Measurements from ENCODE around the gene ROS1.
"Not testable (repeated sequence)": the region's sequence is repeated elsewhere in the genome, so short reads cannot be mapped to it uniquely, and the experiment has no call there.

Gene ROS1

GRCh38 chr6:117425431-117426153, at the start of gene ROS1:
TSS of gene ROS1 (minus strand) at chr6:117425942. CDS start at chr6:117425656, 286 bp downstream.
- no peak for DNase-seq (ENCODE audit: low read depth)

DNA sequence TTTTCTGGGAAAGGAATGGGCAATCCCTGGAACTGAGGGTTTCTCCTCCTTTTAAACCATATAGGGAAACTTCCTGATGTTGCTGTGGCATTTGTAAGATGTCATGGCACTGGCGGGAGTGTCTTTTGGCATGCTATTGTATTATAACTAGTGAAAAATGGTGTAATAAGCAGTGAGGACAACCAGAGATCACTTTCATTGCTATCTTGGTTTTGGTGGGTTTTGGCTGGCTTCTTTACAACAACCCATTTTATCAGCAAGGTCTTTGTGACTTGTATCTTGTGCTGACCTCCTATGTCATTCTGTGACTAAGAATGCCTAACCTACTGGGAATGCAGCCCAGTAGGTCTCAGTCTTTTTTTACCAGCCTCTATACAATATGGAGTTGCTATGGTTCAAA, 47.7 kb upstream of the ROS1 start:
- DNase-seq (ENCODE audit: low read depth) = no peak

- no peak for DNase-seq (ENCODE audit: low read depth)
These were observed 46.9 kb upstream of the ROS1 start for GRCh38 chr6:117472667-117473066.

DNA sequence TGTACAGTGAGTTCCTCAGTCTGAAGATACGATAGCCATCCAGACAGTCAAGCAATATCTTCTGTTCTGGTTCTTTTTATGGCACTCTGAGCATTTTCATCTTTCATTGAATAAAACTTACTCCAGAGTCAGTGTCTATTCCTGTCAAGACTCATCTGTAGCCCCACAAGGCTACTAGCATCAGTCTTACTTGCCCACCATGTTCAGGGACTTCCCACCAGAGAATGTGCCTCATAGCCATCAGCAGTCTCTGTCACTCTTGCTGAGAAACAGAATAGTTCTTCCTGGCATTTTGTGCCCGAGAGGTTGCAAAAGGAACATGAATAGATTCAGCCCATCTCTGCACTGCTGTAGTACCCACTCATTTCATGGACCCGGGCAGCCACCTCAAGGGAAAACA, 44.0 kb upstream of the ROS1 start:
- no peak for DNase-seq (ENCODE audit: low read depth)

DNA sequence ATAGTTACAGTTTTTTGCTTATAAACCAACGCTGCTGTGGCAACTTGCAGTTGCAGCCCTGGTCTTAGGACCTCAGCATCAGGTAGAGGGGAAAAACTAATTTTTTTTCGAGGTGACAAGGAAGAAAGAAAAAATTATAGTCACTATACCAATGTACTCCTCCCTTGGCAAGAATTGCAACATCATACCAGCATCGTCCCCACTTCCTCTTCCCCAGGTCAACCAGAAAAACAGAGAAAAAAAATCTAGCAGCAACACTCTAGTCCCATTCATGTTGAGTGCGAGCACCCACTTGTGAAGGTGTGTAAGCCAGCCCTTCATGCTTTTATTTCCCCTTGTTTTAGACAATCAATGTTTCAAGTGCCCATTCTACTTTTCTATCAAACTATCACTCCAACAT, 43.6 kb upstream of the ROS1 start:
- DNase-seq (ENCODE audit: low read depth) = no peak

- DNase-seq (ENCODE audit: low read depth) = not testable (repeated sequence)
These were observed 42.8 kb upstream of the ROS1 start for GRCh38 chr6:117468527-117468926.

- DNase-seq (ENCODE audit: low read depth) = no peak
These were observed 42.1 kb upstream of the ROS1 start for GRCh38 chr6:117467876-117468275.

DNA sequence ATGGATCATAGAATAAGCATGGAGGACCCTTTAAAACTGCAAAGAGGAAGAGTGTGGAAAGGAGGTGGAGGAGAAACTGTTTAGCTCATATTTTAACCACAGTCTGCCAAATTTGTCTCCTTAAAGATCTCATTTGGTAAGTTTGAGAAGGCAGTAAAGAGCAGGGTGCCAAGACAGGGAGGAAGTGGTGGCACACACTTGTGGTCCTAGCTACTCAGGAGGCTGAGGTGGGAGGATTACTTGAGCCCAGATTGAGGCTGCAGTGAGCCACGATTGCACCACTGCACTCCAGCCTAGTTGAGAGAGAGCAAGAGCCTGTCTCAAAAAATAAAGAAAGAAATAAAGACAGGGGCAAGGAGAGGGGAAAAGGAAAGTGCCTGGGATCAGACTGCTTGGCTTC, 39.9 kb upstream of the ROS1 start:
- DNase-seq (ENCODE audit: low read depth) = no peak

DNA sequence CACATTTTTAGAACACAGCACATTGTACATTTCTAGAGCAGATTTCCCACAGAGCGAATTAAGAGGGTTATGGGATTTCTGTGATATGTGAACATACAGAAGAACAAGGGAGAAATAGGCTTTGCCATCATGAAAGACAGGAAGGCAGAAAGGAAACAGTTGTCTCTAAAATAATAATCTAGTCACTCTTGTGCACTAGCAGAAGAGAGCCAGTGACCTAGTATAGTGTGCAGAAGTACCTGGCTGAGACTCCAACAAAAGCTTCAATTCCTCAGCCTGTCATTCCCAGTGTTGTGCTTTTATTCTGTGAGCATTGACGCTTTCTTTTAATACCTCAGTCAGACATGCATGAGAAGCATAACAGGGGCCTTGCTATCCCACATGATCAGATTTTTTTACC, 39.0 kb upstream of the ROS1 start:
- no peak for DNase-seq (ENCODE audit: low read depth)

DNA sequence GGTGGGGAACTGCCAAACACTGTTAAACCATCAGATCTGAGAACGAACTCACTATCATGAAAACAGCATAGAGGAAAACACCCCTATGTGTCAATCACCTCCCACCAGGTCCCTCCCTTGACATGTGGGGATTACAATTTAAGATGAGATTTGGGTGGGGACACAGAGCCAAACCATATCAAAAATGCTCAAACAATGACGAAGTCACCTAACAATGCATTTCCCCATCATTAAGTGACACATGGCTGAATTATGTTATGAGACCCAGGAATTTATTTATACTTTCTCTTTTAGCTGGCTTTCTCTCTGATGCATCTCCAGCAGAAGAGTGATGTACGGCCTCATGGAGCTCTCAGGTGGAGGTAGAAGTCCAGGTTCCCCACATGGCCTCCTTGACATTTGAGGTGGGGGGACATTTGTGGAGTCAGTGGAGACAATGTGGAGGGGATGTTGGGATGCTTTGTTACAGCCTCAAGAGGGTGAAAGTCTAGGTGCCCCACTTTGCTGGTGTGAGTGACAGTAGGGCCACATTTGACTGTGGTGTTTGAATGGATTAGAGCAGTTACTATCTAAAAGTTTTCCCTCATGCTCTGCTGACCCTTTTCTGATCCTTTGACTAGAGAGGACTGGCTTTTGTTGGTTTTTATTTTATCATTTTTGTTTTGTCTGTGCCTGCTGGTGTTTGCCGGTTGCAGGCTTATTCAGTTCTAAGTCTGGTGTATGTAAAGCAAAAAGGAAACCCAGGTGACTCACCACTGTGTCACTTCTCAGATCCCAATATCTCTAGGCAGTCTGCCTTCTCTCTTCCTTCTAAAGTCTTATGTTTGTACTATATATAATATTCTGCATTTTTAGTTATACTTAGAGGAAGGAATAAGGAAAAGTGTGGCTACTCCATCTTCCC, 38.3 kb upstream of the ROS1 start:
- DNase-seq (ENCODE audit: low read depth) = no peak

DNA sequence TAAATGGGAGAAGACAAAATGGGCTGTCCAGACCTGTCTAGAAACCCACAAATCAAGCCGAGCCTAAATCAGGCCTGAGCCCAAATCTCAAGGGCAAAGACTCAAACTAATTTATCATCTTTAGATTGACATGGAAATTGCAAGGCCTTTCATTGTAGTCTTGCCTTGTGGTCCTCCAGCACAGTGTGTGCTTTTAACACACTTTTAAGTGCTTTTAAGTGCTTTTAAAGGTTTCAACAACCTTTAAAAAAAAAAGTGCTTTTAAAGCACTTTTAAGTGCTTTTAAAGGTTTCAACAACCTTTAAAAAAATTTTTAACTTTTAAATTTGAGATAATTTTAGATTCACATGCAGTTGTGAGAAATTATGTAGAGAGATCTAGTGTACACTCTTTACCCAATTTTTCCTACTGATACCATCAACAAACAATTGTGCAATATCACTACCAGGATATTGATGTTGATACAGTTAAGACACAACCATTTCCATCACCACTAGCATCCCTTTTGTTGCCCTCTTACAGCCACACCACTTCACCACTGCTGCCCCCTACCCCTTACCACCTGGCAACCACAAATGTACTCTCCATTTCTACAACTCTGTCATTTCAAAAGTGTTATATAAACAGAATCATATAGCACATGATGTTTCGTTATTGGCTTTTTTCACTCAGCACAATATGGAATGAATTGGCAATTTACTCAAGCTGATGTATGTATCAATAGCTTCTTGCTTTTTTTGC, 33.6 kb upstream of the ROS1 start:
- DNase-seq (ENCODE audit: low read depth) = no peak

DNA sequence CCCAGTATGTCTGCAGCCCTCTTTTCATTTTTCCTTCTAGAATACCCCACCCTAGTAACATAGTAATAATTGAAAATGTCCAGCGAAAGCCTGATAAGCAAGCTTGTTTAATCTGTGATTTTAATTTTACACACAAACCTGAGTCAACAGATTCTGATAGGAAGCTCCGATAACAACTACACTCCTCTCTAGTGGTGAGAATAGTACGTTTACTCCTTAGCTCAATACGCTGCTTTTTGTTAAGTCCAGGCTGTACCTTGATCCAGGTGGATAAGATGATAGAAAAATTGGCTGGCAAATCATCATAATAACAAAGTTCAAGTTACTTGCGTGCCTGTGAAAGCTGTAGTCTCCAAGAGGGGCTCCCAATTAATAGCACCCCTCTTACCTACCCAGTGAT, 31.3 kb upstream of the ROS1 start:
- DNase-seq (ENCODE audit: low read depth) = no peak

DNA sequence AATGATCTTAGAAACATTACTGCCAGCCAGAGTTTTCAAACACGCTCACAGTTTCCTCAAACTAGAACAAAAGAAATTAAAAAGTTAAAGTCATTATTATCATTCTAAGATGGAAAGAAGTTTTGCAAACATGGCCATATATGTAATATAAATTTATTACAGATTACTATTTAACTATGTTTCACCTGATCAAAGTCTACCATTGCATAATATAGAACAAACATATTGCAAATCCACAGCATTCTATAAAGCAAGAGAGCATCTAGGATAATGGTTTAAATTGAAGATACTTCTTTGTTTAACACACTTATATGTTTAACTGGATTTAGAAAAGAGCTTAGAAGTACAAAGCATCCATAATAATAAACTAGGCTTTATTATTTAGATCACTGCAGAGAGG, 30.5 kb upstream of the ROS1 start:
- no peak for DNase-seq (ENCODE audit: low read depth)

- no peak for DNase-seq (ENCODE audit: low read depth)
These were observed 25.9 kb upstream of the ROS1 start for GRCh38 chr6:117451671-117452070.

- DNase-seq (ENCODE audit: low read depth) = no peak
These were observed 24.1 kb upstream of the ROS1 start for GRCh38 chr6:117449549-117450439.

DNA sequence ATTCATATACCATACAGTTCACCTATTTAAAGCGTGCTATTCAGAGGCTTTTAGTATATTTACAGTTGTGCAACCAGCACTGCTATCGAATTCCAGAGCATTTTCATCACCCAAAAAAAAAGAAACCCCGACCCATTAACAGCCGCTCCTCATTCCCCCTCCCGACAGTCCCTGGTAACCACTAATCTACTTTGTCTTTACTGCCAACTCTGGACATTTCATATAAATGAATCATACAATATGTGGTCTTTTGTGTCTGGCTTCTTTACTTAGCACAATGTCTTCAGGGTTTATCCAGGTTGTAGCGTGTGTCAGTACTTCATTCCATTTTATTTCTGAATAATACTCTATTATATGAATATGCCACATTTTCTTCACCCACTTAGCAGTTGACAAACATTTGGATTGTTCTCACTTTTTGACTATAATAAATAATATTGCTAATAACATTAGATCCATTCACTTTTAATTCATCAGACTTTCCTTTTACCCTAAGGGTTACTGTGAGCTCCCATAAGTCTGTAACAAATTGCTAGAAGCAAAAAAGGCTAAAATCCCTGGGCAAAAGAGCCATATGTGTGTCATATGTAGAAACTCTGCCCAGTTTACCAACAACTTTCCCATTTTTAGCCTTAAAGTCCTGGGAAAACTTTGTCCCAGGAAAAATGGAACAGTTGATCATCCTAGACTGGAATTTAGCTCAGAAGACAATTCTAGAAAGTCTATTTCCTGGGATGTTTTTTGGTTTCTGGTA, 23.2 kb upstream of the ROS1 start:
- DNase-seq (ENCODE audit: low read depth) = no peak

DNA sequence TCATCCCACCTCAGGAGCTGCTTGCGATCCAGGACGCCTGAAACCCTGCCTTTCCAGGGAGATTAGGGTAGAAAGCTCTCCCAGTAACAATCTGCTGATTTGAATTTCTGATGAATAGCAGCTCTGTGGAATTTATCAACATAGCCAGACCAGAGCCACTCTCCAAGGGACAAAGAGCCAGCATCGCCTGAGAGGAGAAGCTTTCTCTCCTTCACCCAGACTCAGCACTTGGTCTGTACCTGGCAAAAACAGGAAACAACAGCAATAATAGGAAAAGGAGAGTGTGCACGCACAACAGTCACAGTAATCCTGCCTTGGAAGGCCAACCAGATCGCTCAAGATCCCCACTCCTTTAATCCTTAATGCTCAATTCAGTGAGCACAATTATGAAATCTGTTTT, 22.3 kb upstream of the ROS1 start:
- no peak for DNase-seq (ENCODE audit: low read depth)

DNA sequence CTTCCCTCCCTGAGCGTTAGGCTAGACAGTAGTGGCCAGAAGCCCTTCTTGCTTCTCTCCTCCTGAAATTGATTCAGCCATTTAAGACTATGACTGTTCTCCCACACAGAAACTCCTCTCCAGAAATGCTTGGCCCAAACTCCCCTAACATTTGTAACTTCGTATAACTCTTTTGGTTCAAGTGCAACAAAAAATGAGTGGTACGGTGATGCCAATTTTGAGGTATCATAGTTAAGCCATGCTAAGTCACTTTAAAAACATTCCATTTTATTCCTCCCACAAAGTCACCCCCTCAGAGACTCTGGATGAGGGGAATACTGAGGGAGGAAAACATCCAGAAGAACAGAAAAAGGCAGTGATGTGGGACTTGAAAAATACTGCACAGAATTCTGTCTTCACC, 21.1 kb upstream of the ROS1 start:
- no peak for DNase-seq (ENCODE audit: low read depth)

DNA sequence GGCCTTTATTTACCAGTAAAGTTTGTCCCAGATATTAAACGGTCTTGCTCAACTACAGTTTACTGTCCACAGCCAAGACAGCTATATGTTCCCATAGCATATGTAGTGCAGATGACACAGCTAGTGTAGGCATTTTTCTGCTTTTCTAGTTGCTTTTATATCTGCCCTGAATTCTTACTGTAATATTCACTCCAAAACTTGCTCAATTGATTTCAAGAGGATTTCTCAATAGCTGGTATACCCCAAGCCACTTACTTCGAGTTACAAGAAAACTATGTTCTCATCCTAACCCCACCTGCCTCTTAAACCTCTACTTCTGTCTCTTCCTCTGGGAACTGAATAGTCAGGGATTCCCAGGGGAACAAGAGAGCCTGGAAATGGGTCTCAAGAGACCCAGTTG, 18.9 kb upstream of the ROS1 start:
- no peak for DNase-seq (ENCODE audit: low read depth)

DNA sequence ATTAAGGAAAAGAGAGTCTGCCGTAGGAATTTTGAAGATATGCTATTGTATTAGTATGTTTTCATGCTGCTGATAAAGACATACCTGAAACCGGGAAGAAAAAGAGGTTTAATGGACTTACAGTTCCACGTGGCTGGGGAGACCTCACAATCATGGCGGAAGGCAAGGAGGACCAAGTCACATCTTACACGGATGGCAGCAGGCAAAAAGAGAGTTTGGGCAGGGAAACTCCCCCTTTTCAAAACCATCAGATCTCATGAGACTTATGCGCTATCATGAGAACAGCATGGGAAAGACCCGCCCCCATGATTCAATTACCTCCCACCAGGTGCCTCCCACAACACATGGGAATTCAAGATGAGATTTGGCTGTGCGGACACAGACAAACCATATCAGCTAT, 16.6 kb upstream of the ROS1 start:
- DNase-seq (ENCODE audit: low read depth) = not testable (repeated sequence)

DNA sequence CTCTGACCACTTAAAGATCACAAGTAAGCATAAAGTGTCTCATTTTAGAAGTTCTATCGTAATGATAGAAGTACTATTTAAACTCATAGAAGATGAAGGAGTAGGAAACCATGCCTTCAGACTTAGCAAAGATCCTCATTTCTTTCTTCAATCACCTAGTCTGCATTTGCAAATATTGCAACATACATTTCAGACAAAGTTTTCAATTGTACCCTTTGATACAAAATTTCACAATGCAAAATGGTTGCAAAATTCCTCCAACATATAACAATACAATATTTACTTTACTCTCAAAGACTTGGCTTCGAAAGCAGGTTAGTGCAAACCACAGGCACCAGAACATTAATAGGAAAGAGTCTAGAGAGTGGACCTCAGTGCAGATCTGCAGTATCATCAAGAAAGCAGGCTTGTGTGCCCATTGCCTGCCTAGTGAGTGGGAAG, 16.1 kb upstream of the ROS1 start:
- DNase-seq (ENCODE audit: low read depth) = no peak

All from stimulated activated CD8-positive, alpha-beta memory T cell treated with anti-CD3 and anti-CD28 coated beads, Interleukin-7, amount 100 ng/mL, for 24 hours (primary cell).